HEK293 (cell line): ENCODE results near the gene EXOSC2.
A peak's percentile ranks its signal among the peaks of the same experiment; 100 is the strongest.

Source experiments
- CTCF ChIA-PET: fragments of 350-600 bp; formaldehyde crosslinking; extraction: SDS; loops from one replicate; lab custom pipeline; 2021; ENCODE audit warnings: antibody characterized with exemption; lab: Yijun Ruan, JAX
- POLR2A ChIA-PET: fragments of 300-600 bp; formaldehyde crosslinking; extraction: SDS; loops from one replicate; lab custom pipeline; 2020; ENCODE audit warnings: antibody characterized with exemption, inconsistent platforms; lab: Yijun Ruan, JAX
- H3K27ac ChIP-seq: fragments of 200-500 bp; sonication (Bioruptor generic); 2 replicates; pipeline ENCODE4 v1.5.1; 2014; ENCODE audit warnings: low read depth, low read length, control low read depth, inconsistent platforms; ENCODE audit errors: extremely low read depth
- H3K36me3 ChIP-seq, 2 experiments: fragments of 200-500 bp in 1 of 2; sonication (Bioruptor generic) in 1 of 2; 1 replicate in 1 of 2; 2 replicates in 1 of 2; pipeline ENCODE4 v1.5.1; 2014 to 2017; ENCODE audit warnings: inconsistent platforms in 2 of 2, low read length in 2 of 2; ENCODE audit not compliant: control insufficient read depth in 2 of 2, insufficient read depth in 1 of 2
- H3K4me1 ChIP-seq: fragments of 200-500 bp; sonication (Bioruptor generic); 2 replicates; pipeline ENCODE4 v1.5.1; 2014; ENCODE audit warnings: mild to moderate bottlenecking, low read length, inconsistent platforms; ENCODE audit not compliant: control insufficient read depth, insufficient read depth
- H3K4me3 ChIP-seq: 2 replicates; pipeline ENCODE4 v1.5.1; 2011; ENCODE audit warnings: low read depth, mild to moderate bottlenecking, control low read depth, low read length, moderate library complexity
- H3K9me3 ChIP-seq: fragments of 200-500 bp; sonication (Bioruptor generic); 2 replicates; pipeline ENCODE4 v1.5.1; 2014; ENCODE audit warnings: low read depth, low read length, inconsistent platforms; ENCODE audit not compliant: control insufficient read depth, insufficient read depth
- GLI4 ChIP-seq: fragments of 450-650 bp; formaldehyde crosslinking; IDR thresholded peaks from 2 replicates; pipeline ENCODE4 v1.5.1; 2016; ENCODE audit warnings: missing biosample characterization, missing genetic modification characterization
- KLF10 ChIP-seq: fragments of 450-650 bp; IDR thresholded peaks from 2 replicates; pipeline ENCODE4 v1.5.1; 2018; ENCODE audit warnings: missing biosample characterization, mild to moderate bottlenecking, missing genetic modification characterization
- PATZ1 ChIP-seq: fragments of 450-650 bp; formaldehyde crosslinking; IDR thresholded peaks from 2 replicates; pipeline ENCODE4 v1.5.1; 2016; ENCODE audit warnings: missing biosample characterization, missing genetic modification characterization
- PRDM1 ChIP-seq: fragments of 450-650 bp; formaldehyde crosslinking; IDR thresholded peaks from 2 replicates; pipeline ENCODE4; 2016; ENCODE audit warnings: missing biosample characterization, missing genetic modification characterization
- REPIN1 ChIP-seq: fragments of 450-650 bp; formaldehyde crosslinking; IDR thresholded peaks from 2 replicates; pipeline ENCODE4 v1.5.1; 2017; ENCODE audit warnings: missing biosample characterization, missing genetic modification characterization, low read depth
- REST ChIP-seq: fragments of 450-650 bp; formaldehyde crosslinking; IDR thresholded peaks from 2 replicates; pipeline ENCODE4 v1.5.1; 2016; ENCODE audit warnings: missing biosample characterization, missing genetic modification characterization
- SCRT1 ChIP-seq: fragments of 450-650 bp; formaldehyde crosslinking; IDR thresholded peaks from 2 replicates; pipeline ENCODE4 v1.5.1; 2016; ENCODE audit warnings: missing biosample characterization, missing genetic modification characterization, borderline replicate concordance
- SP2 ChIP-seq: fragments of 450-650 bp; formaldehyde crosslinking; IDR thresholded peaks from 2 replicates; pipeline ENCODE4 v1.5.1; 2016; ENCODE audit warnings: missing biosample characterization, missing genetic modification characterization
- ZBTB1 ChIP-seq: fragments of 450-650 bp; formaldehyde crosslinking; IDR thresholded peaks from 2 replicates; pipeline ENCODE4 v1.5.1; 2016; ENCODE audit warnings: missing biosample characterization, missing genetic modification characterization
- ZBTB17 ChIP-seq: fragments of 450-650 bp; formaldehyde crosslinking; IDR thresholded peaks from 2 replicates; pipeline ENCODE4 v1.5.1; 2016; ENCODE audit warnings: missing biosample characterization, missing genetic modification characterization
- ZBTB26 ChIP-seq: fragments of 450-650 bp; formaldehyde crosslinking; optimal IDR thresholded peaks from 2 replicates; pipeline ENCODE3; 2016; ENCODE audit warnings: missing biosample characterization, mild to moderate bottlenecking, missing genetic modification characterization
- ZBTB48 ChIP-seq: fragments of 450-650 bp; formaldehyde crosslinking; IDR thresholded peaks from 2 replicates; pipeline ENCODE4 v1.5.1; 2016; ENCODE audit warnings: missing biosample characterization, missing genetic modification characterization
- ZBTB8A ChIP-seq: fragments of 450-650 bp; formaldehyde crosslinking; IDR thresholded peaks from 2 replicates; pipeline ENCODE4 v1.5.1; 2016; ENCODE audit warnings: missing biosample characterization, missing genetic modification characterization
- ZFP37 ChIP-seq: fragments of 450-650 bp; formaldehyde crosslinking; IDR thresholded peaks from 2 replicates; pipeline ENCODE4 v1.5.1; 2016; ENCODE audit warnings: missing biosample characterization, missing genetic modification characterization
- ZFP69B ChIP-seq: fragments of 450-650 bp; formaldehyde crosslinking; IDR thresholded peaks from 2 replicates; pipeline ENCODE4 v1.5.1; 2016; ENCODE audit warnings: missing biosample characterization, missing genetic modification characterization
- ZNF19 ChIP-seq: fragments of 450-650 bp; formaldehyde crosslinking; IDR thresholded peaks from 2 replicates; pipeline ENCODE4; 2016; ENCODE audit warnings: missing biosample characterization, missing genetic modification characterization, low read depth
- ZNF23 ChIP-seq: fragments of 450-650 bp; formaldehyde crosslinking; IDR thresholded peaks from 2 replicates; pipeline ENCODE4 v1.5.1; 2016; ENCODE audit warnings: missing biosample characterization, missing genetic modification characterization, borderline replicate concordance
- ZNF24 ChIP-seq: fragments of 450-650 bp; formaldehyde crosslinking; IDR thresholded peaks from 2 replicates; pipeline ENCODE4 v1.5.1; 2016; ENCODE audit warnings: missing biosample characterization, missing genetic modification characterization
- ZNF366 ChIP-seq: fragments of 450-650 bp; formaldehyde crosslinking; conservative IDR thresholded peaks from 2 replicates; pipeline ENCODE4 v1.5.1; 2016; ENCODE audit warnings: missing biosample characterization, missing genetic modification characterization
- ZNF391 ChIP-seq: fragments of 450-650 bp; formaldehyde crosslinking; IDR thresholded peaks from 2 replicates; pipeline ENCODE4 v1.5.1; 2016; ENCODE audit warnings: low read depth, missing biosample characterization, missing genetic modification characterization, borderline replicate concordance
- ZNF561 ChIP-seq: fragments of 450-650 bp; IDR thresholded peaks from 2 replicates; pipeline ENCODE4 v1.5.1; 2018; ENCODE audit warnings: missing biosample characterization, missing genetic modification characterization, borderline replicate concordance
- ZNF600 ChIP-seq: fragments of 450-650 bp; formaldehyde crosslinking; IDR thresholded peaks from 2 replicates; pipeline ENCODE4 v1.5.1; 2016; ENCODE audit warnings: missing biosample characterization, missing genetic modification characterization
- ZNF623 ChIP-seq: fragments of 450-650 bp; formaldehyde crosslinking; IDR thresholded peaks from 2 replicates; pipeline ENCODE4 v1.5.1; 2016; ENCODE audit warnings: missing biosample characterization, missing genetic modification characterization
- ZNF654 ChIP-seq: fragments of 450-650 bp; formaldehyde crosslinking; IDR thresholded peaks from 2 replicates; pipeline ENCODE4 v1.5.1; 2016; ENCODE audit warnings: low read depth, missing biosample characterization, missing genetic modification characterization
- ZNF658 ChIP-seq: fragments of 450-650 bp; formaldehyde crosslinking; IDR thresholded peaks from 2 replicates; pipeline ENCODE4; 2016; ENCODE audit warnings: missing biosample characterization, missing genetic modification characterization
- ZNF747 ChIP-seq: fragments of 450-650 bp; formaldehyde crosslinking; IDR thresholded peaks from 2 replicates; pipeline ENCODE4 v1.5.1; 2016; ENCODE audit warnings: missing biosample characterization, missing genetic modification characterization
- ZSCAN23 ChIP-seq: fragments of 450-650 bp; formaldehyde crosslinking; IDR thresholded peaks from 2 replicates; pipeline ENCODE4 v1.5.1; 2016; ENCODE audit warnings: missing biosample characterization, missing genetic modification characterization
- ZXDB ChIP-seq: fragments of 450-650 bp; formaldehyde crosslinking; IDR thresholded peaks from 2 replicates; pipeline ENCODE4 v1.5.1; 2016; ENCODE audit warnings: missing biosample characterization, missing genetic modification characterization

The EXOSC2 gene

GRCh38 chr9:130711469-130711868, 17.9 kb downstream of the EXOSC2 start:
- POLR2A ChIA-PET = interaction anchor here (0.6 to 1.4 kb wide), 5 partner anchors 8 to 380 kb away, joined by 3 to 7 read pairs (median 4); no protein-coding TSS in a partner anchor
- Histone ChIP-seq H3K9me3 (no peaks in the 10 kb centered on the region), H3K36me3 (peaks cover 0 to 4% of the 10 kb centered on the region in 2 experiments; a peak in 1 of 3 replicates), H3K27ac (no peak overlapping the region), H3K4me1 (no peaks in the 10 kb centered on the region), H3K4me3 (no peak overlapping the region)
- no peak for TF ChIP-seq ZNF747 (tag by site-specific recombination)
- TF ChIP-seq ZSCAN23 (tag by site-specific recombination) = 0 out of 2 replicates have a peak, but pooled peaks have one; percentile 36
- TF ChIP-seq ZNF366 (tag by site-specific recombination) = peak; percentile 98
- TF ChIP-seq PRDM1 (tag by site-specific recombination) = peak; percentile 99
- no peak for TF ChIP-seq PATZ1 (tag by site-specific recombination)
- peak; percentile 91 for TF ChIP-seq ZBTB17 (tag by site-specific recombination)
- TF ChIP-seq ZNF600 (tag by site-specific recombination) = peak; percentile 24; the same call in 1 of the 2 replicates
- CTCF ChIA-PET = interaction anchor here (0.6 to 13.6 kb wide), 4 partner anchors 11 to 231 kb away, joined by 3 to 400 read pairs (median 28); no protein-coding TSS in a partner anchor

GRCh38 chr9:130712564-130713285, 19.1 kb downstream of the EXOSC2 start:
- H3K4me1 ChIP-seq = no peaks in the 10 kb centered on the region
- ChIA-PET CTCF (interaction anchor here (0.6 to 4.9 kb wide), 8 partner anchors 12 to 334 kb away, joined by 3 to 46 read pairs (median 4); no protein-coding TSS in a partner anchor), POLR2A (interaction anchor here (0.6 to 1.2 kb wide), 4 partner anchors 216 to 585 kb away, joined by 3 to 4 read pairs (median 4); no protein-coding TSS in a partner anchor)
- peak overlapping the region; percentile 96 for H3K4me3 ChIP-seq
- H3K9me3 ChIP-seq = no peaks in the 10 kb centered on the region
- no peaks in the 10 kb centered on the region; a peak in 1 of 3 replicates for H3K36me3 ChIP-seq
- H3K27ac ChIP-seq = peak overlapping the region; percentile 88
- TF ChIP-seq ZNF19 (no peak), KLF10 (tag by site-specific recombination) (peak; percentile 38), ZNF658 (no peak), ZNF623 (tag by site-specific recombination) (no peak), ZFP37 (tag by site-specific recombination) (0 out of 2 replicates have a peak, but pooled peaks have one; percentile 64), ZNF24 (tag by site-specific recombination) (peak; percentile 50; the same call in 1 of the 2 replicates), ZBTB48 (peak; percentile 89), ZNF561 (tag by site-specific recombination) (no peak), ZNF391 (tag by site-specific recombination) (peak; percentile 61; the same call in 1 of the 2 replicates), GLI4 (tag by site-specific recombination) (no peak; the same call in 1 of the 2 replicates), ZSCAN23 (tag by site-specific recombination) (no peak; the same call in 1 of the 2 replicates), ZXDB (tag by site-specific recombination) (no peak; the same call in 1 of the 2 replicates), ZBTB17 (tag by site-specific recombination) (peak; percentile 79), SP2 (tag by site-specific recombination) (peak; percentile 94), ZNF654 (tag by site-specific recombination) (no peak), REST (tag by site-specific recombination) (0 out of 2 replicates have a peak, but pooled peaks have one; percentile 41), SCRT1 (tag by site-specific recombination) (no peak), ZBTB1 (no peak), ZFP69B (tag by site-specific recombination) (peak; percentile 93), ZBTB26 (tag by site-specific recombination) (peak; percentile 78), REPIN1 (tag by site-specific recombination) (peak; percentile 64; the same call in 1 of the 2 replicates), ZBTB8A (tag by site-specific recombination) (peak; percentile 70; the same call in 1 of the 2 replicates), ZNF23 (no peak)
